Pancreas (tissue), 10 donors: ENCODE data around the gene FAF1. TPM values are rescaled to one million over a fixed set of nuclear protein-coding genes. Genes with fewer than 3 reads are reported as not detected.
"Not testable (repeated sequence)": the region's sequence is repeated elsewhere in the genome, so short reads cannot be mapped to it uniquely, and the experiment has no call there.

Source experiments
- ATAC-seq, 4 donors: fragments of 200-7000 bp; cut with Tn5 transposase; one replicate each; pipeline versions ENCODE4 v1.8.0 to v1.9.1; 2020; ENCODE audit warnings: mild to moderate bottlenecking in 4 of 4, moderate library complexity in 4 of 4
- DNase-seq, 6 donors: peaks; one replicate each; pipeline ENCODE4 v3.0.0-alpha.2; 2020
- FAIRE-seq: peaks from 2 replicates; lab custom pipeline; 2012; peaks lifted over from hg19 to GRCh38; lab: Jason Lieb, UNC
- H3K27ac ChIP-seq, 4 donors: fragments of 200-600 bp; sonication (generic); 1 replicate in 3 of 4; 2 replicates in 1 of 4; pipeline versions ENCODE4 v1.5.0 to v1.8.0; 2020
- H3K27me3 ChIP-seq, 4 donors: fragments of 200-600 bp; one replicate each; pipeline ENCODE4 v1.8.0; 2021
- H3K36me3 ChIP-seq, 3 donors: fragments of 200-600 bp; sonication (generic) in 1 of 3; one replicate each; pipeline versions ENCODE4 v1.5.0 to v1.8.0; 2020 to 2021
- H3K4me1 ChIP-seq, 3 donors: fragments of 200-600 bp; one replicate each; pipeline ENCODE4 v1.8.0; 2021
- H3K4me3 ChIP-seq, 4 donors: fragments of 200-600 bp; sonication (generic) in 2 of 4; one replicate each; pipeline versions ENCODE4 v1.5.0 to v1.8.0; 2020 to 2021
- H3K9me3 ChIP-seq, 4 donors: fragments of 200-600 bp; one replicate each; pipeline ENCODE4 v1.8.0; 2021
- CTCF ChIP-seq, 4 donors: fragments of 200-600 bp; sonication (generic) in 3 of 4; IDR thresholded peaks; one replicate each; pipeline versions ENCODE4 v1.5.0 to v1.8.0; 2021; ENCODE audit warnings: antibody characterized with exemption in 4 of 4
- WGBS, 2 donors: extraction: QIAGEN DNeasy Blood & Tissue Kit; methylation state at CpG; one replicate each; pipeline ENCODE4 v1.1.7; 2013; 5-methylcytosine and 5-hydroxymethylcytosine counted together
- intact Hi-C, 3 donors: fragments of 100-400 bp; cut with DNase I; formaldehyde crosslinking; loops; one replicate each; pipeline versions ENCODE4 v1.11.1 to v1.14.2; 2022
- polyA plus RNA-seq, 2 donors: library from polyadenylated mRNA; stranded (reverse); fragments of 200-250 nt; gene quantifications; one replicate each; pipeline ENCODE4 v1.2.3, GENCODE V29; 2013
- total RNA-seq, 6 donors: library from RNA; stranded (reverse); fragmentation: NEBNext Ultra II Directional in 4 of 6; extraction: Animal tissue kit (Norgen Biotek cat#: 25700) in 4 of 6; gene quantifications; one replicate each; pipeline versions ENCODE4 v1.2.1 to v1.2.4, GENCODE V29; 2021 to 2023
- donor health status: healthy with polysubstance abuse.
- donor health status: DM: no; HTN: no; CAD: no; lungs with moderate emphysema.
- donor health status: DM: no; HTN: no; CAD: no.
- donor health status: control.
- donor health status: control.
- donor health status: Bipolar disorder and iron deficiency.
- donor health status: DM: yes; HTN: yes; CAD: no.
- donor health status: DM: no; HTN: no; CAD: no.
- donor health status: DM: no; HTN: no; CAD: no.
- donor health status: DM: yes; HTN: yes; CAD: no.

FAF1 gene
- total and polyA plus RNA-seq, 8 donors: 13.9 to 46.6 (median 37.6) TPM

- DNase-seq: no peak
- no peaks in the 10 kb centered on the region for H3K27me3 ChIP-seq
- H3K4me1 ChIP-seq: peaks cover 10 to 19% (median 10%) of the 10 kb centered on the region in 3 donors
- no peak for TF ChIP-seq CTCF (IDR thresholded peaks at IDR 0.05)
- H3K9me3 ChIP-seq: no peaks in the 10 kb centered on the region
- no peak for FAIRE-seq
- ATAC-seq: no peak
- peak overlapping the region in 3 of 4 donors; percentile 98 to 100 (median 98) for H3K27ac ChIP-seq
- intact Hi-C loops: no loop called here
- WGBS, 2 donors: 52 to 55% methylated on average over 3 of the region's 3 CpGs
- H3K36me3 ChIP-seq: no peaks in the 10 kb centered on the region
- H3K4me3 ChIP-seq: peak overlapping the region in 1 of 4 donors; percentile 85
These were observed 6.9 kb upstream of the FAF1 start for GRCh38 chr1:50966991-50967390.

- WGBS, 2 donors: 95 to 97% methylated on average over 11 of the region's 11 CpGs
These were observed 4.8 kb upstream of the FAF1 start for GRCh38 chr1:50964863-50965262.

GRCh38 chr1:50959303-50959912, 659 bp downstream of the FAF1 start:
- no peak for TF ChIP-seq CTCF (IDR thresholded peaks at IDR 0.05)
- ATAC-seq (peak in 2 of 4 donors; percentile 1), FAIRE-seq (no peak), DNase-seq (peak in 2 of 6 donors; percentile 36 to 37)
- no peaks in the 10 kb centered on the region for H3K36me3 ChIP-seq
- intact Hi-C loops: no loop called here
- peak overlapping the region; percentile 42 to 80 (median 65) for H3K4me3 ChIP-seq
- H3K27ac ChIP-seq: peak overlapping the region; percentile 75 to 87 (median 80)
- no peaks in the 10 kb centered on the region for H3K9me3 ChIP-seq
- no peaks in the 10 kb centered on the region for H3K27me3 ChIP-seq
- 0% methylated on average over 33 to 38 of the region's 38 CpGs for WGBS, 2 donors
- peaks cover 8 to 17% (median 16%) of the 10 kb centered on the region in 3 donors for H3K4me1 ChIP-seq

More at GRCh38 chr1:50964863-50965262, 4.8 kb upstream of the FAF1 start:
- no peak for DNase-seq
- intact Hi-C loops: no loop called here
- Histone ChIP-seq H3K27ac (no peak overlapping the region), H3K4me1 (peaks cover 12 to 19% (median 14%) of the 10 kb centered on the region in 3 donors), H3K27me3 (no peaks in the 10 kb centered on the region), H3K36me3 (no peaks in the 10 kb centered on the region), H3K9me3 (no peaks in the 10 kb centered on the region), H3K4me3 (no peak overlapping the region)
- ATAC-seq: no peak
- TF ChIP-seq CTCF (IDR thresholded peaks at IDR 0.05): no peak
- no peak for FAIRE-seq

- H3K36me3 ChIP-seq: no peaks in the 10 kb centered on the region
- DNase-seq: no peak
- no peak for TF ChIP-seq CTCF (IDR thresholded peaks at IDR 0.05)
- WGBS, 2 donors: 36 to 41% methylated on average over 1 of the region's 1 CpG
- ATAC-seq: no peak
- H3K4me3 ChIP-seq: no peak overlapping the region
- H3K9me3 ChIP-seq: no peaks in the 10 kb centered on the region
- H3K27ac ChIP-seq: no peak overlapping the region
- no peak for FAIRE-seq
- intact Hi-C loops: no loop called here
- H3K4me1 ChIP-seq: peaks cover 0 to 20% (median 7%) of the 10 kb centered on the region in 3 donors
- no peaks in the 10 kb centered on the region for H3K27me3 ChIP-seq
These were observed 5.0 kb downstream of the FAF1 start for GRCh38 chr1:50955116-50955515.

GRCh38 chr1:50952566-50952965, 7.5 kb downstream of the FAF1 start:
- DNase-seq, H3K27me3 ChIP-seq, H3K9me3 ChIP-seq, intact Hi-C loops, H3K36me3 ChIP-seq, H3K27ac ChIP-seq, FAIRE-seq, ATAC-seq, H3K4me3 ChIP-seq: not testable (repeated sequence)
- 96 to 98% methylated on average over 21 to 31 of the region's 31 CpGs for WGBS, 2 donors
- H3K4me1 ChIP-seq: peaks cover 0 to 11% (median 6%) of the 10 kb centered on the region in 3 donors
